Ovary (tissue), 3 donors: Measurements from ENCODE around the gene MEF2D.

ENCODE experiments used
- EP300 ChIP-seq: sonication (generic); formaldehyde crosslinking; IDR thresholded peaks from one replicate; pipeline ENCODE4 v1.6.1; 2017; ENCODE audit warnings: antibody characterized with exemption
- POLR2A ChIP-seq: fragments of 450-650 bp; IDR thresholded peaks from one replicate; pipeline ENCODE4 v1.6.1; 2017; ENCODE audit warnings: antibody characterized with exemption, mild to moderate bottlenecking, moderate library complexity
- TF ChIP-seq, protein P1 (sequence below), 3 donors: fragments of 450-650 bp in 2 of 3; fragments of 200-600 bp in 1 of 3; IDR thresholded peaks; one replicate each; pipeline versions ENCODE4 v1.5.1 to v1.8.0; 2016 to 2022; ENCODE audit warnings: antibody characterized with exemption in 3 of 3, mild to moderate bottlenecking in 1 of 3
- donor health status: DM: no; HTN: no; CAD: no.

DNA sequence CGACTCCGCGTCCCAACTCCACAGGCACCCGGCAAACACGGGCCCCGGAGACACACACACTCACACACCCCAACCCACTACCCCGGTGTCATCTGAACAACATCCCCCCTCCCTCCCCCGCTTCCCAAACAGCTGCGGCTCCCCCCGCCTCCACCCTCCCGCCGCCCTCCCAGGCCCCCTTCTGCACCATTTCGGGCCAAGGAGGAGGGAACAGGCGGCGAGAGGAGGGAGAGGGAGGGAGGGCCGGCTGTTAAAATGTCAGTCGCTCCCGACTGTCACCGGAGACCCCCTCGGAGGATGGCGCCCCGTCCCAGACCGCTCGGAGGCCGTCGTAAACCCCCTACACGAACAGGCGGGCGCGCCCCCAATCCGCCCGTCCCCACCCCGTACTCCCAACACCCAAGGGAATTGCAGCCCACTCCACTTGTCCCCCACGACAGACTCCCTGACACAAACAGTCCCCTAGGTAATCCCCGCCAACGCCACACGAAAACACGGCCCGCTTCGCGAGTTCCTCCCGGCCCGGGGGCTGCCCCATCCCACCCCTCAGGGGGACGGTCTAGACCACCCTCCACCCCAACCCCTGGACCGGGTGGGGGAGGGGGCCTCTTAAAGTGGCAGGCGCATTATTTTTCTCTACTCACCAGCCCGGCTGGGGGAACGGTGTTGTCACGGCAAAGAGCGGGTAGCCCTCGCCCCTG, 583 bp downstream of the MEF2D start:
- TF ChIP-seq, protein P1, sequence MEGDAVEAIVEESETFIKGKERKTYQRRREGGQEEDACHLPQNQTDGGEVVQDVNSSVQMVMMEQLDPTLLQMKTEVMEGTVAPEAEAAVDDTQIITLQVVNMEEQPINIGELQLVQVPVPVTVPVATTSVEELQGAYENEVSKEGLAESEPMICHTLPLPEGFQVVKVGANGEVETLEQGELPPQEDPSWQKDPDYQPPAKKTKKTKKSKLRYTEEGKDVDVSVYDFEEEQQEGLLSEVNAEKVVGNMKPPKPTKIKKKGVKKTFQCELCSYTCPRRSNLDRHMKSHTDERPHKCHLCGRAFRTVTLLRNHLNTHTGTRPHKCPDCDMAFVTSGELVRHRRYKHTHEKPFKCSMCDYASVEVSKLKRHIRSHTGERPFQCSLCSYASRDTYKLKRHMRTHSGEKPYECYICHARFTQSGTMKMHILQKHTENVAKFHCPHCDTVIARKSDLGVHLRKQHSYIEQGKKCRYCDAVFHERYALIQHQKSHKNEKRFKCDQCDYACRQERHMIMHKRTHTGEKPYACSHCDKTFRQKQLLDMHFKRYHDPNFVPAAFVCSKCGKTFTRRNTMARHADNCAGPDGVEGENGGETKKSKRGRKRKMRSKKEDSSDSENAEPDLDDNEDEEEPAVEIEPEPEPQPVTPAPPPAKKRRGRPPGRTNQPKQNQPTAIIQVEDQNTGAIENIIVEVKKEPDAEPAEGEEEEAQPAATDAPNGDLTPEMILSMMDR (IDR thresholded peaks at IDR 0.05) = peak in 1 of 3 donors; percentile 9
- TF ChIP-seq POLR2A (no peak), EP300 (no peak)
